MV-4-11 (cell line): ENCODE results near the gene TVP23A.

Source experiments
- DNase-seq: peaks from one replicate; lab custom pipeline; 2025; lab: John Stamatoyannopoulos, UW

TVP23A gene

DNA sequence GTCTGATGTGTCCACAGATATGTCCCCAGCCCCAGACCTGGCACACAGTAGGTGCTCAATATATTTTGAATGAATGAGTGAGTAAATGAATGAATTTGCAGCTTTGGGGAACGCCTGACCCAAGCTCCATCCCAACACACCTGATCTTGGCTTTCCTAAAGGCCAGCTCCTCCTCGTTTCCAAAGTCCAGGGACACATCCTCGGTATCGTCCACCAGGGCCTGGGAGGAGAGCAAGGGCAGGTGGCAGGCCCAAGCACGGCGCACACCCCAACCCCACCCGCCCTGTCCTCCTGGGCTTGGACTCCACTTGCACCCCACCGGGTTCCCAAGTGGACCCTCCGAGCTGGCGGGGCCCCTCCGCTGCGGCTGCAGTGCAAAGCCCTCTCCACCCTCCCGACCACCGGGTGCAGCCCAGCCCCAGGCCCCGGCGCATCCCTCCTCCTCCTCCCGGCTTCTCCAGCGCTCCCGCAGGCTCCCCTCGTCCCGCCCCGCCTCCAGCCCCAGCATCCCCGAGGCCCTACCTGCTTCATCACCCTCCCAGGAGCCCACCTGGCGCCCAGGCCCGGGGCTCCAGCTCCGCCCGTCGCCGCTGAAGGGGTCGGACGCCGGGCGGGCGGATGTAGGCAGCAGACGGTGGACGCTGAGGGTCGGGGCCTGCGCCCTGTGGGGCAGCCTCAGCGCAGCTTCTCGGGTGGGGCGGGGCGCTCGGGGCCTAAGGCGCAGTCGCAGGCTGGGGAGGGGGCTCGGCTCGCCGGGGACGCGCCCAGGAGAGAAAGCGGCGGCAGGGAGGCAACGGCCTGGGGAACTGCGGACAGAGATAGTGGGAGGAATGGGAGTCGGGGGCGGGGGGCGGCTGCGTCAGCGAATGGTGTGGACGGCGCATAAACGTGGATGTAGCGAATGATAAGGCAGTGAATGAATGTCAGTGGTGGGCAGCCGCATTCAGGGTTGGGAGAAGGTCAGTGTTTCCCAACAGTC is at the start of gene TVP23A:
TSS of gene TVP23A (minus strand) at position 832 of the 979 bp plus-strand sequence. CDS start at position 531, 301 bp downstream.
- DNase-seq = no peak

GRCh38 chr16:10868104-10868595 is 49.6 kb upstream of the TVP23A start:
- DNase-seq = no peak

GRCh38 chr16:10867199-10867598 is 48.6 kb upstream of the TVP23A start:
- DNase-seq = no peak

DNA sequence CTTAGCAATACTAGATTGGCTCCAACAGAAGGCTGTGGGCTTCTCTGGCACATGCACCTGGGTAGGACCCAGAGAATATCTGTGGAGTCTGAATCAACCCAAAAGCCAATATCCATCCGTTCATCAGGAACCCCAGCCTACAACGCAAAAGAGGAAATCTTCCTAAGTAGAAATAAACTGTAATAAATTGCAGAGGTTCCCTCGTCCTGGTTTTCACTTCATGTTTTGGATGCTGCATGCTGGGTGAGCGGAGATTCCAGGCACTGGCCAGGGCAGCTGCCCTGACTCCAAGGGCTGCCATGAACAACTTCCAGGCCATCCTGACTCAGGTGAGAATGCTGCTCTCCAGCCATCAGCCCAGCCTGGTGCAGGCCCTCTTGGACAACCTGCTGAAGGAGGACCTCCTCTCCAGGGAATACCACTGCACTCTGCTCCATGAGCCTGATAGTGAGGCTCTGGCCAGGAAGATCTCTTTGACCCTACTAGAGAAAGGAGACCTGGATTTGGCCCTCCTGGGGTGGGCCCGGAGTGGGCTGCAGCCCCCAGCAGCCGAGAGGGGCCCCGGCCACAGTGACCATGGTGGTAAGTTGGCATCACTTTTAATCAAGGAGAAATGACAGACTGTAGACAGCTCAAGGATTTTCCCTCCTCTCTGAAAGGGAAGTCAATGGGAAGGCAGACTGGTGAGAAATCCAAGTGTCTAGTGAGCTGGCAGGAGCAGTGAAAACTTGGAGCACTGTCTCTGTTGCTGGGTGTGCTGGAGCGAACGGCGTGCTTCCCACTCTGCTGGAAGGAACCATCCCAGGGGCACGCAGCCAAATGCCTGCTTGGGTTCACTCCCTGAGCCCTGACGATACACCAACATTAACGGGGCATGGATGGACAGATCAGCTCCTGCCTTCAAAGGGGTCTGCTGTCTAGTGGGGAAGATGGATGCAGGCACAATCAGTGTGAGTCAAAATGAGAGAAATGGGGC is 47.7 kb upstream of the TVP23A start:
- DNase-seq = no peak

DNA sequence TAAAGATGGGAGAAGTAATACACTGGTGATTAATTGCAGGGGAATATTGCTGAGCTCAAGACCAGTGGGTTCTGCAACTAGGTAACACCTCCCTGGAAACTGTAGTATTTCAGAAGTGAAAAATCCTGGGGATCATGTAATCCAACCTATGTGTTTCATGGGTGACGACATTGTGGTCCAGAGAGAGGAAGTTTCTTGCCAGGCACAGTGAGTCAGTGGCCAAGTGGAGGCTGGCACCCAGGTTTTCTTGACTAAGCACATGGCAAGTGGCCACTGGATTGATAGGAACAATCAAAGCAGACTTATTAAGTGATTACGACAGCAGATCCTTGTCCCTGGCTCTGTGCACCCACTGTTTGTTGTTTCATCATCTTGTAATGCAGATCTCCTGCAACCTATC is 43.8 kb upstream of the TVP23A start:
- peak; percentile 92 for DNase-seq

DNA sequence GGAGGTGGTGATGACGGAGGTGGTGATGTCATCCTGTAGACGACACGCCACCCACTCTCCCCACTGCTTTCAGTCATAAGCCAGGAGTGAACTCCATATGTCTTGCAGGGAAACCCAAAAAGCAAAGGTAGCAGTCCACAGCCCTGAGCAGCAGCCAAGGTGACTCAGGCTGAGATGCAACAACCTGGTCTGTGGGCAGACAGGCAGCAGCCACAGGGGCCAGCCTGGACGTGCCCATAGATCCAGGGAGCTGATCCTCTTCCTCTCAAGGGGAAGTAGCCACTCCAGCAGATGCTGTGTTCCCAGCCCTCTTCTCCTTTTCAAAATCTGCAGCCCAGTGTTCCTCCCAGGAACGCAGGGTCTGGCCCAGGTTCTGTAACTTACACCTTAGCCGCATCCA is 41.1 kb upstream of the TVP23A start:
- DNase-seq = no peak

DNA sequence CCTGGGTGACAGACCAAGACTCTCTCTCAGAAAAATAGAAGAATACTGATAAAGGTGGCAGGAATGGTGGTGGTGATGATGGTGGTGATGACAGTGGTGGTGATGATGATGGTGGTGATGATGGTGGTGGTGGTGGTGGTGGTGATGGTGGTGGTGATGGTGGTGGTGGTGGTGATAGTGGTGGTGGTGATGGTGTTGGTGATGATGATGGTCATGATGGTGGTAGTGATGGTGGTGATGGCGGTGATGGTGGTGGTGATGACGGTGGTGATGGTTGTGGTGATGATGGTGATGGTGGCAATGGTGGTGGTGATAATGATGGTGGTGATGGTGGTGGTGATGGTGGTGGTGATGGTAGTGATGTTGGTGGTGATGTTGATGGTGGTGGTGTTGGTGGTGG is 40.4 kb upstream of the TVP23A start:
- DNase-seq = no peak

GRCh38 chr16:10858203-10858602 is 39.6 kb upstream of the TVP23A start:
- no peak for DNase-seq

DNA sequence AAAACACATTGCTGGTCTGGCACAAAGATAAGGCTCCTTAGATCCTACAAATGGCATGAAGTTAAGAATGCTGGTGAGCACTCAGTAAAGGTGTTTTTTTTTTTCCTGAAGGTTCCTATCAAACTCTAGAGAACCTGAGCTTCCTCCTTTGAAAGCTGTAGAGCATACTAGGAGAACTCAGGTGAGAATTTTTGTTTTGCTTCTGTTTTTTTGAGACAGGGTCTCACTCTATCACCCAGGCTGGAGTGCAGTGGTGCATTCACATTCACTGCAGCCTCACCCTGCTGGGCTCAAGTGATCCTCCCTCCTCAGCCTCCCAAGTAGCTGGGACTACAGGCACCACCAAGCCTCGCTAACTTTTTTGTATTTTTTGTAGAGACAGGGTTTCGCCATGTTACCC is 37.4 kb upstream of the TVP23A start:
- no peak for DNase-seq

GRCh38 chr16:10852948-10853347 is 34.4 kb upstream of the TVP23A start:
- DNase-seq = no peak

GRCh38 chr16:10852286-10852685 is 33.7 kb upstream of the TVP23A start:
- DNase-seq = peak; percentile 23

DNA sequence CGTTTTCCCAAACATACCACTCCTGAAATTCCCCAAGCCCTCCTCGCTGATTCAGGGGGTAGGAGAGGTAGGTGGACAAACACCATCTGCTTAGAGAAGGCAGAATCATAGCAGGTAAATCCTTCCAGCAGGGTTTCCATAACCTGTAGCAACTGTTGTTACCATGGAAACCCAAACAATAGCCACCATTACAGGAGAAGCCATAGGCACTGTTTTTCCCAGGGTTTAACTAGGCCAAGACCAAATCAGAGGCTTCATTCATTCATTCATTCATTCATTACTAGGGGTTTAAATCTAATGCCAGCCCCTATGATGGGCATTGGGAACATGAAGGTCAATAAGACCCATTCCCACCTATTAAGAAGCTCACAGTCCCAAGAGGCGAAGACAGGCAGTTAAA is 32.9 kb upstream of the TVP23A start:
- no peak for DNase-seq

DNA sequence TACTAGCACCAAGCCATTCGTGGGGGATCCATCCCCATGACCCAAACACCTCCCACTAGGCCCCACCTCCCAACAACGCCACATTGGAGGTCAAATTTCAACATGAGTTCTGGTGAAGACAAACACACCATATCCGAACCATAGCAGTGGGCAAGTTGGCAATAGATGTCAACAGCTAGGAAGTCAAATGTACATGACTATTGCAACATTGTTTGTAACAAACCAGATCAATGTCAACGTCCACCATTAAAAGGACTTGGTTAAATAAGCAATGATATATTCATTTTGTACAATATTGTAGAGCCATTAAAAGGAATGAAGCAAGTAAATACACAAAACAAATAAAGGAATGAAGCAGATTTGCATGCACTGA is 31.9 kb upstream of the TVP23A start:
- no peak for DNase-seq

DNA sequence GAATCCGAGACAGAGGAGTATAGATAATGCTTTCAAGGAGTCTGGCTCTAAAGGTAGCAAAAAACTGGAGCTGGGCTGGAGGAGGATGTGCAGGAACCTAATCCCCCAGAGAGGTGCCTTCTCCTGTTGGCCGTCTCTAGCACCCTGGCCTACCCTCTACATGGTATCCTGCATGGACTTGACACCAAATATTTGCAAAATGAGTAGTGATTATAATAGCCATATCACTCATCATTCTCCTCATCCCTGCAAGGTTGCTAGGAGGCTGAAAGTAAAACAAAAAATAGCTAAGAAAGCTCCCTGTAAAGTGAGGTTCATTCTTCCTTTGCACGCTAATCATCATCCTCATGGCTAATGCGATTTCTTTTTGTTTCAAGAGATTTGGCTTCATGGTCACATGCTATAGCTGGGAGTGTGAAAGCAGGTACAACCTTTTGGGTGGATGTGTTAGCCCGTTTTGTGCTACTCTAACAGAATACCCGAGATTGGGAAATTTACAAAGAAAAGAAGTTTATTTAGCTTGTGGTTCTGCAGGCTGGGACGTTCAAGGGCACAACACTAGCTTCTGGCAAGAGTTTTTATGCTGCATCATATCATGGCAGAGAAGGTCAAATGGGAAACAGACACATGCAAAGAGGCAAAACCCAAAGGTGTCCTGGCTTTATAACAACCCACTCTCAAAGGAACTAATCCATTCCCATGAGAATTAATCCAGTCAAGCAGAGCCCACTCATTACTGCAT is 31.3 kb upstream of the TVP23A start:
- DNase-seq = no peak

- peak; percentile 57 for DNase-seq
Observed at GRCh38 chr16:10847176-10847575, 28.6 kb upstream of the TVP23A start.

DNA sequence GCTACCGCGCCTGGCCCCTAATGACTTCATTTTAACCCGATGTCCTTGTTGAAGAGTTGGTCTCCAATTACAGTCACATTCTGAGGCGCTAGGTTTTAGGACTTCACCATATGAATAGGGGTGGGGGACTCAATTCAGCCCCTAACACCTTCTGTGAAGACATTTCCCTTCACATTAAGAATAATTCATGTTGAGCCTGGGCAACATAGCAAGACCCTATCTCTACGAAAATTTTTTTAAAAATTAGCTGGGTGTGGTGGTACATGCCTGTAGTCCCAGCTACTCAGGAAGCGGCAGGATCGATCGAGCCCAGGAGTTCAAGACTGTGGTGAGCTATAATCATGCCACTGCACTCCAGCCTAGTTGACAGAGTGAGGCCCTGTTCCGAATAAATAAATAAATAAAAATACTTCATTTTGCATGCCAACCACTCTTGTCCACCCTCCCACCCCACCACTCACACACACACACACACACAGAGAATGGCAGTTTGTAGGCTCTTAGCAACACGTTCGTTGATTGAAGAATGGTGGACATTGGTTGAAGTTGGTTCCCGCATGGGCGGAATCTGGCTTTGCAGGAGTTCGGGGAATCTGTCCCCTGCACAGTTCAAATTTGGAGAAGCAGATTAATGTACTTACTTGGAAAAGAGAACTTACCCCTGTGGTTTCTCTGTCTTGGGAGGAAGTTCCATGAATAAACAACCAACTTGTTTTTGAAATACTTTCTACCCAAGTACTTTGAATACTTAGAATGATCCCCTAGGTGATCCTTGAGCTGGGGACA is 27.8 kb upstream of the TVP23A start:
- DNase-seq = peak; percentile 94

- no peak for DNase-seq
Observed at GRCh38 chr16:10840703-10841102, 22.1 kb upstream of the TVP23A start.

- no peak for DNase-seq
Observed at GRCh38 chr16:10839279-10839666, 20.7 kb upstream of the TVP23A start.

GRCh38 chr16:10838621-10839278 is 20.2 kb upstream of the TVP23A start:
- no peak for DNase-seq

DNA sequence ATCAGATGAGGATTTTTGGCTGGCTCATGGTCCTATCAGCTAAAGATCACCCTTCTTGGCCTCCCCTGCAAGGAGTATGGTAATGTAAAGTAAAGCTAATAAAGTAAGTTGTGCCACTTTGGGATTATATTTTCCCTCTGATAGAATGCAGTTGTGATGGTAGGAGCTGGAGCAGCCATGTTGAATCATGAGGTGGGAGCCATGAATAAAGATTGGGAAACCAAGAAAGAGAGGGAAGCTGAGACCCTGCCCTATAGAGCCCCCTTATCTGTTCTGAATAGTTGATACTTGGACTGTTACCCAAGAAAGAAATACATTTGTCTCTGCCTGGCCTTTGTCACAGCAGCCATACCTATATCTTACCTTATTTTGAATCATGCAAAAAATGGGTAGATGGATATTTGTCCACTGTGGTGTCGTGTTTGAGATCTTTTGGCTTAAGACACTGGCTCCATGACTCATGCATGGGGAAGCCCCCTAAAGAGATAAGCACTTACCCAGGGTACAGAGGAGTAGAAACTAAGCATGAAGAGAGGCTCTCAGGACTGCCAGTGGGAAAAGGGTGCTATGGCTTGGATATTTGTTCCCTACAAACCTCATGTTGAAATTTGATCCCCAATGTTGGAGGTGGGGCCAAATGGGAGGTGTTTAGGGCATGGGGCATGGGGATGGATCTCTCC is 17.7 kb upstream of the TVP23A start:
- DNase-seq = no peak
